ENCODE data around the gene TAF4.
"Not testable (repeated sequence)": the region's sequence is repeated elsewhere in the genome, so short reads cannot be mapped to it uniquely, and the experiment has no call there.

The TAF4 gene

GRCh38 chr20:61972636-61973508, 92.8 kb downstream of the TAF4 start:
- CTCF ChIA-PET = interaction anchor here (0.7 kb wide), 1 partner anchor 220 kb away, joined by 3 read pairs; no protein-coding TSS in a partner anchor
- POLR2A ChIA-PET = no interaction called here
- TF ChIP-seq GFI1B (tag by site-specific recombination; IDR thresholded peaks at IDR 0.05) (no peak), ZNF513 (tag by site-specific recombination; IDR thresholded peaks at IDR 0.05) (no peak)
- H3K36me3 ChIP-seq (ENCODE audit: control insufficient read depth in 2 of 2, insufficient read depth in 1 of 2, low read length in 2 of 2) = peaks cover 0 to 31% of the 10 kb centered on the region in 2 experiments; a peak in 1 of 3 replicates
- H3K4me1 ChIP-seq (ENCODE audit: control insufficient read depth, insufficient read depth, low read length) = no peaks in the 10 kb centered on the region
- no peak overlapping the region for H3K4me3 ChIP-seq (ENCODE audit: low read depth, low read length)
- H3K27ac ChIP-seq (ENCODE audit: extremely low read depth, low read depth, low read length) = no peak overlapping the region
- H3K9me3 ChIP-seq (ENCODE audit: control insufficient read depth, insufficient read depth, low read depth, low read length) = no peaks in the 10 kb centered on the region

- H3K9me3 ChIP-seq (ENCODE audit: control insufficient read depth, insufficient read depth, low read depth, low read length); CTCF ChIA-PET; H3K4me3 ChIP-seq (ENCODE audit: low read depth, low read length); H3K27ac ChIP-seq (ENCODE audit: extremely low read depth, low read depth, low read length); H3K4me1 ChIP-seq (ENCODE audit: control insufficient read depth, insufficient read depth, low read length); POLR2A ChIA-PET: not testable (repeated sequence)
- peaks cover 0 to 30% of the 10 kb centered on the region in 2 experiments; a peak in 1 of 3 replicates for H3K36me3 ChIP-seq (ENCODE audit: control insufficient read depth in 2 of 2, insufficient read depth in 1 of 2, low read length in 2 of 2)
Measured at GRCh38 chr20:61971595-61971994, 94.1 kb downstream of the TAF4 start.

GRCh38 chr20:61970357-61970756, 95.3 kb downstream of the TAF4 start:
- no peak overlapping the region for H3K4me3 ChIP-seq (ENCODE audit: low read depth, low read length)
- POLR2A ChIA-PET = no interaction called here
- TF ChIP-seq ZNF341 (tag by site-specific recombination; IDR thresholded peaks at IDR 0.05; ENCODE audit: low read depth) (no peak), INSM2 (tag by site-specific recombination; IDR thresholded peaks at IDR 0.05) (no peak), IKZF3 (tag by site-specific recombination; IDR thresholded peaks at IDR 0.05) (no peak), ZNF701 (tag by site-specific recombination; IDR thresholded peaks at IDR 0.05) (no peak), ZNF624 (tag by site-specific recombination; IDR thresholded peaks at IDR 0.05) (no peak), ZNF704 (tag by site-specific recombination; IDR thresholded peaks at IDR 0.05) (no peak), ZSCAN16 (tag by site-specific recombination; IDR thresholded peaks at IDR 0.05) (no peak), ZNF394 (tag by site-specific recombination; IDR thresholded peaks at IDR 0.05; ENCODE audit: borderline replicate concordance) (no peak), ZNF747 (tag by site-specific recombination; IDR thresholded peaks at IDR 0.05) (no peak)
- CTCF ChIA-PET = no interaction called here
- H3K4me1 ChIP-seq (ENCODE audit: control insufficient read depth, insufficient read depth, low read length) = no peaks in the 10 kb centered on the region
- H3K9me3 ChIP-seq (ENCODE audit: control insufficient read depth, insufficient read depth, low read depth, low read length) = no peaks in the 10 kb centered on the region
- no peak overlapping the region for H3K27ac ChIP-seq (ENCODE audit: extremely low read depth, low read depth, low read length)
- H3K36me3 ChIP-seq (ENCODE audit: control insufficient read depth in 2 of 2, insufficient read depth in 1 of 2, low read length in 2 of 2) = peaks cover 0 to 26% of the 10 kb centered on the region in 2 experiments; a peak in 1 of 3 replicates

GRCh38 chr20:61969806-61970205, 95.9 kb downstream of the TAF4 start:
- no peak overlapping the region for H3K27ac ChIP-seq (ENCODE audit: extremely low read depth, low read depth, low read length)
- H3K9me3 ChIP-seq (ENCODE audit: control insufficient read depth, insufficient read depth, low read depth, low read length) = no peaks in the 10 kb centered on the region
- ChIA-PET CTCF (interaction anchor here (0.6 kb wide), 1 partner anchor 266 kb away, joined by 3 read pairs; no protein-coding TSS in a partner anchor), POLR2A (no interaction called here)
- H3K4me3 ChIP-seq (ENCODE audit: low read depth, low read length) = no peak overlapping the region
- peaks cover 0 to 26% of the 10 kb centered on the region in 2 experiments; a peak in 1 of 3 replicates for H3K36me3 ChIP-seq (ENCODE audit: control insufficient read depth in 2 of 2, insufficient read depth in 1 of 2, low read length in 2 of 2)
- no peaks in the 10 kb centered on the region for H3K4me1 ChIP-seq (ENCODE audit: control insufficient read depth, insufficient read depth, low read length)
- TF ChIP-seq ZNF354C (tag by site-specific recombination; IDR thresholded peaks at IDR 0.05; ENCODE audit: borderline replicate concordance, low read depth) = no peak
- TF ChIP-seq ZNF112 (tag by site-specific recombination; IDR thresholded peaks at IDR 0.05) = no peak
- no peak for TF ChIP-seq ZBTB26 (tag by site-specific recombination; optimal IDR thresholded peaks at IDR 0.05)
- no peak for TF ChIP-seq ZNF404 (tag by site-specific recombination; IDR thresholded peaks at IDR 0.05)
- TF ChIP-seq ZNF174 (tag by site-specific recombination; IDR thresholded peaks at IDR 0.05) = no peak
- no peak for TF ChIP-seq ZNF133 (tag by site-specific recombination; IDR thresholded peaks at IDR 0.05)
- no peak for TF ChIP-seq ZBTB49 (tag by site-specific recombination; IDR thresholded peaks at IDR 0.05; ENCODE audit: low read depth)
- no peak for TF ChIP-seq SP3 (tag by site-specific recombination; IDR thresholded peaks at IDR 0.05)

Data from HEK293 (cell line).